H1 (cell line): ENCODE measurements around the gene PRIMA1. TPM values are rescaled to one million over a fixed set of nuclear protein-coding genes. Genes with fewer than 3 reads are reported as not detected.

Experiments used
- CTCF ChIA-PET: fragments of 300-600 bp; sonication (Branson Sonifier 250); formaldehyde crosslinking; loops from one replicate; lab custom pipeline; 2021; ENCODE audit not compliant: partially characterized antibody; lab: Charles Lee
- POLR2A ChIA-PET: fragments of 300-600 bp; sonication (Branson Sonifier 250); formaldehyde crosslinking; loops from one replicate; lab custom pipeline; 2021; ENCODE audit warnings: inconsistent platforms; ENCODE audit not compliant: partially characterized antibody; lab: Charles Lee
- DNase-seq, 2 experiments: peaks; one replicate each; pipeline versions ENCODE4 v3.0.0 to v3.0.0-alpha.2; 2010 to 2022; ENCODE audit warnings: low spot score in 2 of 2, low read depth in 1 of 2, mixed read lengths in 1 of 2
- FAIRE-seq: peaks from 2 replicates; lab custom pipeline; 2011; peaks lifted over from hg19 to GRCh38; lab: Jason Lieb, UNC
- H2AFZ ChIP-seq: 2 replicates; pipeline ENCODE4 v1.8.1; 2012; ENCODE audit warnings: low read length, inconsistent platforms
- H2AK5ac ChIP-seq: 2 replicates; pipeline ENCODE4 v1.6.1; 2013; ENCODE audit warnings: low read depth, low read length
- H2BK120ac ChIP-seq: replicated peaks from 2 replicates; pipeline ENCODE3; 2013; ENCODE audit warnings: low read depth, low read length, inconsistent platforms
- H2BK12ac ChIP-seq: 2 replicates; pipeline ENCODE4 v1.6.1; 2013; ENCODE audit warnings: low read depth, low read length
- H2BK15ac ChIP-seq: 2 replicates; pipeline ENCODE4 v1.6.1; 2013; ENCODE audit warnings: low read length
- H2BK20ac ChIP-seq: 2 replicates; pipeline ENCODE4 v1.6.1; 2013; ENCODE audit warnings: low read length
- H2BK5ac ChIP-seq: 2 replicates; pipeline ENCODE4 v1.6.1; 2013; ENCODE audit warnings: low read depth, low read length
- H3K14ac ChIP-seq: 2 replicates; pipeline ENCODE4 v1.6.1; 2013; ENCODE audit warnings: inconsistent platforms; ENCODE audit not compliant: insufficient read length
- H3K18ac ChIP-seq: 2 replicates; pipeline ENCODE4 v1.6.1; 2013; ENCODE audit warnings: low read length; ENCODE audit errors: extremely low read depth
- H3K23ac ChIP-seq: 2 replicates; pipeline ENCODE4 v1.6.1; 2013; ENCODE audit warnings: inconsistent platforms; ENCODE audit not compliant: insufficient read length
- H3K23me2 ChIP-seq: 2 replicates; pipeline ENCODE4 v1.6.1; 2013; ENCODE audit warnings: low read depth, low read length
- H3K27ac ChIP-seq: 2 replicates; pipeline ENCODE4 v1.6.1; 2011; ENCODE audit warnings: low read depth, low read length, inconsistent platforms
- H3K27me3 ChIP-seq, 4 experiments: replicated peaks in 1 of 4; 1 replicate in 1 of 4; 2 replicates in 3 of 4; pipeline versions ENCODE4 v1.6.1 to v1.8.1; 2011 to 2013; ENCODE audit warnings: low read length in 3 of 4, mild to moderate bottlenecking in 3 of 4, inconsistent platforms in 2 of 4, mixed read lengths in 2 of 4, moderate library complexity in 1 of 4; ENCODE audit not compliant: control insufficient read depth in 3 of 4, insufficient read depth in 3 of 4; ENCODE audit errors: extremely low read depth in 1 of 4
- H3K36me3 ChIP-seq, 4 experiments: 2 replicates each; pipeline versions ENCODE4 v1.6.1 to v1.8.1; 2011 to 2013; ENCODE audit warnings: mild to moderate bottlenecking in 4 of 4, low read length in 3 of 4, moderate library complexity in 2 of 4, control low read depth in 1 of 4, inconsistent platforms in 1 of 4; ENCODE audit not compliant: insufficient read depth in 4 of 4, control insufficient read depth in 2 of 4
- H3K4ac ChIP-seq: replicated peaks from 2 replicates; pipeline ENCODE3; 2013; ENCODE audit warnings: low read length, low read depth, mixed read lengths, inconsistent platforms; ENCODE audit not compliant: insufficient read length
- H3K4me1 ChIP-seq, 4 experiments: replicated peaks in 1 of 4; 1 replicate in 1 of 4; 2 replicates in 3 of 4; pipeline versions ENCODE4 v1.6.1 to v1.8.1; 2011 to 2013; ENCODE audit warnings: low read length in 3 of 4, inconsistent platforms in 2 of 4, mixed read lengths in 1 of 4; ENCODE audit not compliant: insufficient read depth in 4 of 4, control insufficient read depth in 3 of 4
- H3K4me2 ChIP-seq, 2 experiments: 2 replicates each; pipeline versions ENCODE4 v1.6.1 to v1.8.1; 2011 to 2013; ENCODE audit warnings: low read depth in 2 of 2, low read length in 2 of 2, control low read depth in 1 of 2, inconsistent platforms in 1 of 2, mild to moderate bottlenecking in 1 of 2; ENCODE audit not compliant: insufficient read depth in 1 of 2
- H3K4me3 ChIP-seq, 4 experiments: fragments of 200-600, 300-600 bp in 1 of 4; sonication (generic), shearing (Covaris generic), sonication (Bioruptor Twin) in 1 of 4; 2 replicates each; pipeline versions ENCODE4 v1.5.1 to v1.8.1; 2011 to 2016; ENCODE audit warnings: low read length in 4 of 4, low read depth in 3 of 4, control low read depth in 2 of 4, inconsistent platforms in 2 of 4, mild to moderate bottlenecking in 2 of 4, mixed read lengths in 1 of 4, moderate library complexity in 1 of 4; ENCODE audit not compliant: insufficient read depth in 2 of 4; ENCODE audit errors: extremely low read depth in 1 of 4
- H3K56ac ChIP-seq: replicated peaks from 2 replicates; pipeline ENCODE3; 2013; ENCODE audit warnings: low read depth, mild to moderate bottlenecking, mixed read lengths, low read length, inconsistent platforms; ENCODE audit not compliant: insufficient read length
- H3K79me1 ChIP-seq: 2 replicates; pipeline ENCODE4 v1.6.1; 2013; ENCODE audit warnings: low read depth, low read length, control low read depth
- H3K79me2 ChIP-seq, 2 experiments: 2 replicates each; pipeline versions ENCODE4 v1.6.1 to v1.8.1; 2012 to 2013; ENCODE audit warnings: low read length in 2 of 2, mild to moderate bottlenecking in 2 of 2, inconsistent platforms in 1 of 2; ENCODE audit not compliant: insufficient read depth in 2 of 2, control insufficient read depth in 1 of 2
- H3K9ac ChIP-seq, 4 experiments: replicated peaks in 1 of 4; 1 replicate in 1 of 4; 2 replicates in 3 of 4; pipeline versions ENCODE4 v1.6.1 to v1.8.1; 2011 to 2013; ENCODE audit warnings: low read depth in 3 of 4, low read length in 3 of 4, control low read depth in 2 of 4, mild to moderate bottlenecking in 2 of 4, moderate library complexity in 2 of 4, inconsistent platforms in 1 of 4; ENCODE audit errors: extremely low read depth in 1 of 4
- H3K9me3 ChIP-seq, 2 experiments: 2 replicates each; pipeline versions ENCODE4 v1.6.1 to v1.8.1; 2012 to 2013; ENCODE audit warnings: mild to moderate bottlenecking in 2 of 2, moderate library complexity in 2 of 2, control low read depth in 1 of 2, inconsistent platforms in 1 of 2, low read depth in 1 of 2, low read length in 1 of 2, mixed read lengths in 1 of 2; ENCODE audit not compliant: insufficient read depth in 2 of 2
- H4K20me1 ChIP-seq, 2 experiments: replicated peaks in 1 of 2; 2 replicates each; pipeline versions ENCODE3 to v1.8.1; 2011 to 2013; ENCODE audit warnings: inconsistent platforms in 2 of 2, low read length in 2 of 2, mild to moderate bottlenecking in 1 of 2; ENCODE audit not compliant: insufficient read depth in 2 of 2, control insufficient read depth in 1 of 2
- H4K5ac ChIP-seq: 2 replicates; pipeline ENCODE4 v1.6.1; 2013; ENCODE audit warnings: low read length, low read depth, mixed read lengths, inconsistent platforms; ENCODE audit not compliant: insufficient read length
- H4K8ac ChIP-seq: 2 replicates; pipeline ENCODE4 v1.8.0; 2013; ENCODE audit warnings: mild to moderate bottlenecking, moderate library complexity, low read length, inconsistent platforms; ENCODE audit not compliant: insufficient read depth; ENCODE audit errors: extremely low read depth
- H4K91ac ChIP-seq: replicated peaks from 2 replicates; pipeline ENCODE3; 2013; ENCODE audit warnings: low read length, mixed read lengths, inconsistent platforms; ENCODE audit not compliant: insufficient read length
- BACH1 ChIP-seq: IDR thresholded peaks from 2 replicates; pipeline ENCODE4 v1.6.1; 2012; ENCODE audit warnings: low read length, improper control_type of control experiment
- CBX5 ChIP-seq: fragments of 300-800, 300-1000 bp; sonication (generic); IDR thresholded peaks from 2 replicates; pipeline ENCODE4 v1.7.1; 2016; ENCODE audit warnings: antibody characterized with exemption, low read length, low read depth
- CHD1 ChIP-seq: IDR thresholded peaks from 2 replicates; pipeline ENCODE4 v1.6.1; 2012; ENCODE audit warnings: low read depth, low read length, improper control_type of control experiment
- GTF2F1 ChIP-seq: IDR thresholded peaks from 2 replicates; pipeline ENCODE4 v1.6.1; 2012; ENCODE audit warnings: low read depth, low read length, improper control_type of control experiment, borderline replicate concordance
- HDAC6 ChIP-seq: IDR thresholded peaks from one replicate; pipeline ENCODE4 v1.7.1; 2012; ENCODE audit warnings: low read depth, mild to moderate bottlenecking, inconsistent platforms, low read length, moderate library complexity
- KDM5A ChIP-seq: fragments of 200-600 bp; IDR thresholded peaks from 2 replicates; pipeline ENCODE4 v1.7.1; 2012; ENCODE audit warnings: mild to moderate bottlenecking, low read length, inconsistent platforms, mixed read lengths
- POU5F1 ChIP-seq: IDR thresholded peaks from 2 replicates; pipeline ENCODE4 v1.6.1; 2011; ENCODE audit warnings: low read depth, mild to moderate bottlenecking, low read length, moderate library complexity
- RBBP5 ChIP-seq: IDR thresholded peaks from 2 replicates; pipeline ENCODE4 v1.7.1; 2012; ENCODE audit warnings: low read depth, mild to moderate bottlenecking, inconsistent platforms, low read length, moderate library complexity, borderline replicate concordance
- RXRA ChIP-seq: IDR thresholded peaks from 2 replicates; pipeline ENCODE4 v1.6.1; 2011; ENCODE audit warnings: low read depth, mild to moderate bottlenecking, low read length, moderate library complexity; ENCODE audit not compliant: insufficient read depth
- SIRT6 ChIP-seq: IDR thresholded peaks from one replicate; pipeline ENCODE4 v1.7.1; 2012; ENCODE audit warnings: low read length, inconsistent platforms
- SP4 ChIP-seq: IDR thresholded peaks from 2 replicates; pipeline ENCODE4 v1.6.1; 2012; ENCODE audit warnings: low read length, inconsistent platforms
- SUZ12 ChIP-seq: fragments of 200-600 bp; sonication (generic); IDR thresholded peaks from 2 replicates; pipeline ENCODE4 v1.6.1; 2012; ENCODE audit warnings: mild to moderate bottlenecking, inconsistent platforms, low read length, moderate library complexity, mixed read lengths
- TEAD4 ChIP-seq: IDR thresholded peaks from 2 replicates; pipeline ENCODE4 v1.6.1; 2012; ENCODE audit warnings: low read depth, low read length, inconsistent platforms, mixed read lengths
- YY1 ChIP-seq: IDR thresholded peaks from 2 replicates; pipeline ENCODE4 v1.6.1; 2011; ENCODE audit warnings: low read depth, mild to moderate bottlenecking, low read length
- WGBS, 2 experiments: shearing (Covaris generic) in 1 of 2; methylation state at CpG; one replicate each; pipeline versions ENCODE4 v1.1.6 to v1.1.7; 2013 to 2015; ENCODE audit warnings: low lambda C conversion rate in 2 of 2, mixed read lengths in 2 of 2, inconsistent platforms in 1 of 2, low coverage in 1 of 2, missing lambda C conversion rate in 1 of 2; ENCODE audit not compliant: insufficient replicate concordance in 2 of 2, insufficient coverage in 1 of 2, insufficient read length in 1 of 2; ENCODE audit errors: extremely low coverage in 1 of 2, missing lambda C conversion rate in 1 of 2; 5-methylcytosine and 5-hydroxymethylcytosine counted together
- polyA plus RNA-seq, 7 experiments: library from polyadenylated mRNA; depleted of rRNA in 3 of 7; stranded (reverse) in 5 of 7; unstranded in 2 of 7; fragments of >200 nt in 5 of 7; fragments of 200-250 nt in 2 of 7; gene quantifications; 1 replicate in 5 of 7; 2 replicates in 1 of 7; 4 replicates in 1 of 7; pipeline versions ENCODE4 v1.2.1 to v1.2.3, GENCODE V29; 2011 to 2013; ENCODE audit warnings: missing spikeins in 2 of 7, mixed read lengths in 2 of 7
- total RNA-seq: library from RNA; stranded (reverse); fragmentation: NEBNext Ultra II Directional; extraction: Animal tissue kit (Norgen Biotek cat#: 25700); gene quantifications from 2 replicates; pipeline ENCODE4 v1.2.1, GENCODE V29; 2021

The PRIMA1 gene
- total and polyA plus RNA-seq, 2 of the 8 experiments (the other 6 are each of a cell fraction or from before 2014, with no cell fraction given): 2.8 to 4.5 TPM

- Histone ChIP-seq H3K4ac (peak overlapping the region; percentile 91), H2AK5ac (no peak overlapping the region), H3K4me2 (no peak overlapping the region), H2BK120ac (no peak overlapping the region), H2BK15ac (0 out of 2 replicates have a peak overlapping the region, but pooled peaks have one; percentile 46), H3K79me2 (no peaks in the 10 kb centered on the region), H3K56ac (no peak overlapping the region), H2BK20ac (no peak overlapping the region), H4K91ac (peak overlapping the region; percentile 42), H2AFZ (no peak overlapping the region), H4K8ac (no peak overlapping the region), H3K18ac (no peak overlapping the region), H3K9ac (no peak overlapping the region), H3K36me3 (no peaks in the 10 kb centered on the region), H3K4me1 (peaks cover 4 to 13% (median 7%) of the 10 kb centered on the region in 4 experiments), H4K5ac (no peak overlapping the region), H3K9me3 (no peaks in the 10 kb centered on the region), H3K23ac (no peak overlapping the region), H3K23me2 (no peaks in the 10 kb centered on the region), H3K4me3 (no peak overlapping the region), H2BK5ac (no peak overlapping the region), H3K27me3 (no peaks in the 10 kb centered on the region), H3K14ac (no peak overlapping the region), H4K20me1 (no peaks in the 10 kb centered on the region), H3K79me1 (no peaks in the 10 kb centered on the region)
- DNase-seq (no peak), FAIRE-seq (no peak)
- WGBS, 2 experiments: 96% methylated on average over 8 of the region's 8 CpGs; no CpG with 5 or more reads in 1 of the 2 experiments
- TF ChIP-seq GTF2F1: no peak
- no peak for TF ChIP-seq TEAD4
- TF ChIP-seq KDM5A: no peak
- TF ChIP-seq RBBP5: no peak
- TF ChIP-seq YY1: no peak
- no peak for TF ChIP-seq CBX5
- no peak for TF ChIP-seq RXRA
- no peak for TF ChIP-seq BACH1
- no peak for TF ChIP-seq SUZ12
- no peak for TF ChIP-seq SIRT6
- TF ChIP-seq POU5F1: no peak
- TF ChIP-seq CHD1: no peak
- no peak for TF ChIP-seq SP4
- no peak for TF ChIP-seq HDAC6
- TF ChIP-seq, all 59 proteins: peak for 0
- no peak overlapping the region for H3K27ac ChIP-seq
- no peak overlapping the region for H2BK12ac ChIP-seq
- ChIA-PET CTCF (interaction anchor here (0.8 to 2.2 kb wide), 3 partner anchors 61 to 509 kb away, joined by 3 to 6 read pairs (median 3); partner anchors contain the start of gene UBR7), POLR2A (interaction anchor here (0.5 to 1.1 kb wide), 3 partner anchors 8 to 671 kb away, joined by 3 to 4 read pairs (median 3); no protein-coding TSS in a partner anchor)
Measured at GRCh38 chr14:93716002-93716745, 72.1 kb downstream of the PRIMA1 start.
